Neural progenitor cell (in vitro differentiated cells): ENCODE data around the gene RPS6KA2. TPM values are rescaled to one million over a fixed set of nuclear protein-coding genes. Genes with fewer than 3 reads are reported as not detected.
A peak's percentile ranks its signal among the peaks of the same experiment; 100 is the strongest.

ENCODE experiments used
- DNase-seq: peaks from one replicate; pipeline ENCODE4 v3.0.0-alpha.2; 2016; ENCODE audit warnings: low spot score
- H2AFZ ChIP-seq: fragments of 200-600 bp; sonication (generic); replicated peaks from 2 replicates; pipeline ENCODE4 v1.6.1; 2016; ENCODE audit warnings: antibody characterized with exemption
- H3F3A ChIP-seq: fragments of 200-600 bp; sonication (generic); 2 replicates; pipeline ENCODE4 v1.6.1; 2016; ENCODE audit warnings: antibody characterized with exemption, low read depth
- H3K27ac ChIP-seq: fragments of 200-600 bp; sonication (generic); 2 replicates; pipeline ENCODE4 v1.5.1; 2016; ENCODE audit warnings: mild to moderate bottlenecking
- H3K27me3 ChIP-seq: fragments of 200-600 bp; sonication (generic); 2 replicates; pipeline ENCODE4 v1.6.1; 2016; ENCODE audit warnings: mild to moderate bottlenecking, moderate library complexity
- H3K36me3 ChIP-seq: fragments of 200-600 bp; sonication (generic); 2 replicates; pipeline ENCODE4 v1.5.1; 2016
- H3K4me1 ChIP-seq: fragments of 200-600 bp; sonication (generic); 2 replicates; pipeline ENCODE4 v1.6.1; 2016; ENCODE audit warnings: mixed run types
- H3K4me2 ChIP-seq: fragments of 200-600 bp; sonication (generic); 2 replicates; pipeline ENCODE4 v1.6.1; 2016
- H3K4me3 ChIP-seq: fragments of 200-600 bp; sonication (generic); 2 replicates; pipeline ENCODE4 v1.5.1; 2016
- H3K79me2 ChIP-seq: fragments of 200-600 bp; sonication (generic); 2 replicates; pipeline ENCODE4 v1.6.1; 2016; ENCODE audit warnings: low read depth
- H3K9ac ChIP-seq: fragments of 200-600 bp; sonication (generic); 2 replicates; pipeline ENCODE4 v1.6.1; 2016
- H3K9me3 ChIP-seq: fragments of 200-600 bp; sonication (generic); 2 replicates; pipeline ENCODE4 v1.5.1; 2016; ENCODE audit warnings: low read depth
- H4K20me1 ChIP-seq: fragments of 200-600 bp; sonication (generic); 2 replicates; pipeline ENCODE4 v1.6.1; 2016; ENCODE audit warnings: low read depth
- H3K27ac Mint-ChIP-seq: 3 replicates; pipeline ENCODE4 v1.8.0; 2021; ENCODE audit warnings: mixed read lengths
- H3K27me3 Mint-ChIP-seq: 2 replicates; pipeline ENCODE4 v1.8.0; 2022; ENCODE audit warnings: low read depth, mild to moderate bottlenecking, inconsistent platforms, moderate library complexity, mixed read lengths; ENCODE audit not compliant: insufficient read depth
- H3K36me3 Mint-ChIP-seq: 3 replicates; pipeline ENCODE4 v1.8.0; 2021; ENCODE audit warnings: mixed read lengths
- H3K4me1 Mint-ChIP-seq: 3 replicates; pipeline ENCODE4 v1.8.0; 2021; ENCODE audit warnings: mixed read lengths
- H3K4me3 Mint-ChIP-seq: 3 replicates; pipeline ENCODE4 v1.8.0; 2021; ENCODE audit warnings: mild to moderate bottlenecking, moderate library complexity, mixed read lengths
- H3K9me3 Mint-ChIP-seq: 3 replicates; pipeline ENCODE4 v1.8.0; 2020; ENCODE audit warnings: mixed read lengths
- CTCF ChIP-seq: fragments of 200-600 bp; sonication (generic); IDR thresholded peaks from 2 replicates; pipeline ENCODE4 v1.5.1; 2017; ENCODE audit warnings: antibody characterized with exemption, mild to moderate bottlenecking
- EZH2 ChIP-seq: fragments of 200-600 bp; sonication (generic); IDR thresholded peaks from 2 replicates; pipeline ENCODE4 v1.6.1; 2017; ENCODE audit warnings: antibody characterized with exemption, mild to moderate bottlenecking, moderate library complexity
- EZH2phosphoT487 ChIP-seq: fragments of 200-600 bp; sonication (generic); IDR thresholded peaks from 2 replicates; pipeline ENCODE4 v1.6.1; 2017; ENCODE audit warnings: antibody characterized with exemption
- total RNA-seq: library from RNA; depleted of rRNA; stranded (reverse); fragments of >200 nt; gene quantifications from 2 replicates; pipeline ENCODE4 v1.2.3, GENCODE V29; 2015; ENCODE audit warnings: low replicate concordance

The RPS6KA2 gene
- total RNA-seq, 1 donor from 2014 or later, result 8.2 TPM

- H3K9me3 ChIP-seq, result no peaks in the 10 kb centered on the region
- Mint-ChIP-seq H3K27ac (no peak overlapping the region), H3K27me3 (no peaks in the 10 kb centered on the region), H3K4me3 (no peak overlapping the region), H3K9me3 (peaks cover 15% of the 10 kb centered on the region), H3K4me1 (peaks cover 22% of the 10 kb centered on the region), H3K36me3 (peaks cover 18% of the 10 kb centered on the region)
- DNase-seq, result no peak
- TF ChIP-seq CTCF, result no peak
- TF ChIP-seq EZH2, result no peak
- no peak for TF ChIP-seq EZH2phosphoT487
- H3K4me1 ChIP-seq, result no peaks in the 10 kb centered on the region
- no peak overlapping the region for H3K4me2 ChIP-seq
- no peaks in the 10 kb centered on the region for H3K27me3 ChIP-seq
- no peak overlapping the region for H3K9ac ChIP-seq
- H4K20me1 ChIP-seq, result no peaks in the 10 kb centered on the region
- H3K36me3 ChIP-seq, result no peaks in the 10 kb centered on the region
- H3F3A ChIP-seq, result no peaks in the 10 kb centered on the region
- H3K4me3 ChIP-seq, result no peak overlapping the region
- H3K79me2 ChIP-seq, result no peaks in the 10 kb centered on the region
- H2AFZ ChIP-seq, result no peak overlapping the region
- no peak overlapping the region for H3K27ac ChIP-seq
Measured at GRCh38 chr6:166563200-166563599, 63.9 kb downstream of the RPS6KA2 start.

- no peak overlapping the region for H3K9ac ChIP-seq
- no peaks in the 10 kb centered on the region for H3K36me3 ChIP-seq
- peaks cover 15% of the 10 kb centered on the region for H3K9me3 Mint-ChIP-seq
- no peak overlapping the region for H3K27ac ChIP-seq
- H3F3A ChIP-seq, result no peaks in the 10 kb centered on the region
- H2AFZ ChIP-seq, result no peak overlapping the region
- H4K20me1 ChIP-seq, result no peaks in the 10 kb centered on the region
- peaks cover 20% of the 10 kb centered on the region for H3K36me3 Mint-ChIP-seq
- H3K4me3 ChIP-seq, result no peak overlapping the region
- TF ChIP-seq EZH2phosphoT487 (no peak), CTCF (no peak), EZH2 (no peak)
- peaks cover 22% of the 10 kb centered on the region for H3K4me1 Mint-ChIP-seq
- no peak overlapping the region for H3K27ac Mint-ChIP-seq
- no peak overlapping the region for H3K4me2 ChIP-seq
- H3K9me3 ChIP-seq, result no peaks in the 10 kb centered on the region
- no peaks in the 10 kb centered on the region for H3K4me1 ChIP-seq
- H3K27me3 Mint-ChIP-seq, result no peaks in the 10 kb centered on the region
- no peak for DNase-seq
- no peaks in the 10 kb centered on the region for H3K79me2 ChIP-seq
- H3K27me3 ChIP-seq, result no peaks in the 10 kb centered on the region
- peak overlapping the region; percentile 46 for H3K4me3 Mint-ChIP-seq
Measured at GRCh38 chr6:166562726-166563125, 64.3 kb downstream of the RPS6KA2 start.

GRCh38 chr6:166561771-166562359 is 65.2 kb downstream of the RPS6KA2 start:
- no peak overlapping the region for H3K4me3 Mint-ChIP-seq

More at GRCh38 chr6:166561771-166562359, 65.2 kb downstream of the RPS6KA2 start:
- DNase-seq, result no peak
- Histone ChIP-seq H3K9me3 (no peaks in the 10 kb centered on the region), H3K9ac (no peak overlapping the region), H2AFZ (no peak overlapping the region), H3K79me2 (no peaks in the 10 kb centered on the region), H3K4me2 (no peak overlapping the region), H3K4me1 (no peaks in the 10 kb centered on the region), H3K4me3 (no peak overlapping the region), H3K27ac (no peak overlapping the region), H4K20me1 (no peaks in the 10 kb centered on the region), H3K27me3 (no peaks in the 10 kb centered on the region), H3K36me3 (no peaks in the 10 kb centered on the region), H3F3A (no peaks in the 10 kb centered on the region)
- peaks cover 21% of the 10 kb centered on the region for H3K9me3 Mint-ChIP-seq
- peaks cover 19% of the 10 kb centered on the region for H3K4me1 Mint-ChIP-seq
- no peak overlapping the region for H3K27ac Mint-ChIP-seq
- no peaks in the 10 kb centered on the region for H3K27me3 Mint-ChIP-seq
- TF ChIP-seq EZH2, result no peak
- no peak for TF ChIP-seq EZH2phosphoT487
- no peak for TF ChIP-seq CTCF
- H3K36me3 Mint-ChIP-seq, result peaks cover 16% of the 10 kb centered on the region
